Kidney (tissue), 14 donors: ENCODE data around the gene ARHGAP26. TPM values are rescaled to one million over a fixed set of nuclear protein-coding genes. Genes with fewer than 3 reads are reported as not detected.

ENCODE experiments used
- DNase-seq, 5 donors: peaks; one replicate each; pipeline ENCODE4 v3.0.0-alpha.2; 2013 to 2020
- FAIRE-seq: peaks from 2 replicates; lab custom pipeline; 2012; peaks lifted over from hg19 to GRCh38; lab: Jason Lieb, UNC
- H3K27ac ChIP-seq, 2 donors: one replicate each; pipeline ENCODE4 v1.7.0; 2013; ENCODE audit warnings: low read depth in 2 of 2, low read length in 2 of 2, inconsistent platforms in 1 of 2
- H3K27me3 ChIP-seq: one replicate; pipeline ENCODE4 v1.7.1; 2013; ENCODE audit warnings: low read length, inconsistent platforms; ENCODE audit not compliant: control insufficient read depth, insufficient read depth
- H3K36me3 ChIP-seq, 3 donors: one replicate each; pipeline versions ENCODE4 v1.7.0 to v1.7.1; 2013; ENCODE audit warnings: low read length in 3 of 3, control low read depth in 1 of 3, inconsistent platforms in 1 of 3; ENCODE audit not compliant: insufficient read depth in 3 of 3, control insufficient read depth in 2 of 3
- H3K4me1 ChIP-seq, 3 donors: one replicate each; pipeline versions ENCODE4 v1.7.0 to v1.7.1; 2013; ENCODE audit warnings: low read length in 3 of 3, inconsistent platforms in 1 of 3, low read depth in 1 of 3; ENCODE audit not compliant: control insufficient read depth in 2 of 3, insufficient read depth in 2 of 3
- H3K4me3 ChIP-seq, 3 donors: one replicate each; pipeline versions ENCODE4 v1.7.0 to v1.8.1; 2013; ENCODE audit warnings: low read length in 3 of 3, control low read depth in 1 of 3, inconsistent platforms in 1 of 3
- H3K9ac ChIP-seq, 3 donors: one replicate each; pipeline versions ENCODE4 v1.7.0 to v1.7.1; 2013; ENCODE audit warnings: low read length in 3 of 3, control low read depth in 1 of 3, inconsistent platforms in 1 of 3
- H3K9me3 ChIP-seq, 3 donors: one replicate each; pipeline versions ENCODE4 v1.7.0 to v1.7.1; 2013; ENCODE audit warnings: low read length in 3 of 3, control low read depth in 1 of 3, inconsistent platforms in 1 of 3; ENCODE audit not compliant: control insufficient read depth in 2 of 3, insufficient read depth in 1 of 3
- CTCF ChIP-seq: IDR thresholded peaks from 3 replicates; pipeline ENCODE4 v1.5.1; 2012; ENCODE audit warnings: mild to moderate bottlenecking, moderate library complexity, borderline replicate concordance; ENCODE audit not compliant: insufficient read depth; ENCODE audit errors: extremely low read depth
- intact Hi-C: fragments of 100-400 bp; cut with DNase I; formaldehyde crosslinking; loops from one replicate; pipeline ENCODE4 v1.11.1; 2022
- polyA plus RNA-seq: library from polyadenylated mRNA; stranded (reverse); fragments of 350-450 nt; fragmentation: Illumina TruSeq; extraction: RNeasy Lipid Tissue Mini Kit (QIAGEN cat#74804); gene quantifications from one replicate; pipeline ENCODE4 v1.2.3, GENCODE V29; 2014; ENCODE audit warnings: low read depth, low replicate concordance; ENCODE audit not compliant: insufficient read depth
- total RNA-seq: library from RNA; stranded (reverse); fragmentation: NEBNext Ultra II Directional; extraction: Animal tissue kit (Norgen Biotek cat#: 25700); gene quantifications from one replicate; pipeline ENCODE4 v1.2.1, GENCODE V29; 2021
- donor health status: control.
- donor health status: control.
- donor health status: control.
- donor health status: control.
- donor health status: control.
- donor health status: DM: yes; HTN: yes; CAD: no.
- donor health status: Normal renal cell carcinoma (clear cell type).

The ARHGAP26 gene
- total and polyA plus RNA-seq, 2 donors from 2014 or later = 2.5 to 85.7 TPM

DNA sequence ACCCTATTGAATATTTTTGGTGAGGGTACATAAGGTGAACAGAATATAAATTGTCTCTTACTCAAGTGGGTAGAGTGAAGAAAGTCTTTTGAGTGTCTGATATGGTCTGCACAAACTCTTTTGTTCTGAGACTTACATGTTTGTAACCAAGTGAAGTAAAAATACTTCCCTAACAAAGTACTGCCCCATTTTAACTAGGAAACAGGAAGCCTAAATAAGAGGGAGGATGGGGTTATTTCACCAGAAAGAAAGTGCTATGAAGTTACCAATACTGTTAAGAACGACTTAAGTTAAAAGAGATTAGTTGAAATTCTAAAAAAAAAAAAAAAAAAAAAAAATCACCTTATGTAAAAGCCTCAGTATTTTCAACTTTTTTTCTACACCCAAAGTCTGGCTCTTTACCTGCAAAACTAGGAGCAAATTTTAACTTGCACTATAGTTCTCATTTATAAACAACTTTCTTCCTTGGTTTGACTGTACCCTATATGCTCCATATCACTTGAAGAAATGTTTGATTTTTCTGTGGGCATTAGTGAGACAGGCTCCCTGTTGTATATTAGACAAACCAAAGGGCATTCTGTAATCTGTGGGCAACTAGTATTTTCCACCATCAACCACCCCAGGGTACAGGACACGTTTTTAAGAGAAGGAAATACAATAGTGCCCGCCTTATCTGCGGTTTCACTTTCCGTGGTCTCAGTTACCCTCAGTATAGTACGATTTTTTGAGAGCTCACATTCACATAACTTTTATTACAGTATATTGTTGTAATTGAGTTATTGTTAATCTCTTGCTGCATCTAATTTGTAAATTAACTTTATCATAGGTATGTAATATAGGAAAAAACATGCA is 505.6 kb downstream of the ARHGAP26 start:
- TF ChIP-seq CTCF = no peak
- FAIRE-seq (no peak), DNase-seq (no peak)
- H3K36me3 ChIP-seq = no peaks in the 10 kb centered on the region
- H3K4me3 ChIP-seq = no peak overlapping the region
- H3K9ac ChIP-seq = no peak overlapping the region
- no peaks in the 10 kb centered on the region for H3K4me1 ChIP-seq
- H3K9me3 ChIP-seq = no peaks in the 10 kb centered on the region
- no peaks in the 10 kb centered on the region for H3K27me3 ChIP-seq
- no peak overlapping the region for H3K27ac ChIP-seq
- intact Hi-C loops = no loop called here

DNA sequence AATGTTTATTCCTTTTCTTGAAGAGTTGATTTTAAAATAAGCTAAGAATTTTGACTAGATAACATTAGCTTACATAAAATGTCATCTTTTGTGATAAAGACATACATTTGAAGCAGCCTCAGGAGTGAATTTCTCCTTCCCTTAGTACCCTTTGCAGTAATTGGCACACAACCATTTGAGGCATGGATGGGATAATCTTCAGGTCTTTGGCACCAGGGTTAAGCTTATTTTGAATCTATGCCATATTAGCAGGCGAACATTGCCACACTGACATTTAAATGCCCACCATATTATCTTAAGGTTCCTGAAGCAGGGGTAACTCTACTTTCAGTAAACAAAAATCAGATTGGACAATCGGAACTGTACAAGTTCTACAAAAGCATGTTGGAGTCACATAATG is 507.4 kb downstream of the ARHGAP26 start:
- H3K9ac ChIP-seq = no peak overlapping the region
- H3K9me3 ChIP-seq = no peaks in the 10 kb centered on the region
- DNase-seq (no peak), FAIRE-seq (no peak)
- no peak for TF ChIP-seq CTCF
- intact Hi-C loops = no loop called here
- H3K4me1 ChIP-seq = no peaks in the 10 kb centered on the region
- no peaks in the 10 kb centered on the region for H3K36me3 ChIP-seq
- H3K27ac ChIP-seq = no peak overlapping the region
- no peak overlapping the region for H3K4me3 ChIP-seq
- H3K27me3 ChIP-seq = no peaks in the 10 kb centered on the region

Other genes starting within 250 kb of the ARHGAP26 start
- gene FGF1, start 84.3 kb upstream of the ARHGAP26 start, total RNA-seq = 2.1 TPM
- gene FGF1, start 84.3 kb upstream of the ARHGAP26 start, polyA plus RNA-seq = 89.7 TPM